Thyroid gland (tissue), 4 donors: Measurements from ENCODE around the gene AP1S1. TPM values are rescaled to one million over a fixed set of nuclear protein-coding genes. Genes with fewer than 3 reads are reported as not detected.

Experiments used
- DNase-seq, 2 donors: peaks; one replicate each; pipeline ENCODE4 v3.0.0-alpha.2; 2019
- H3K27ac ChIP-seq, 3 donors: fragments of 200-600 bp; sonication (generic); 1 replicate in 2 of 3; 2 replicates in 1 of 3; pipeline ENCODE4 v1.5.1; 2016 to 2019; ENCODE audit warnings: mild to moderate bottlenecking in 1 of 3, moderate library complexity in 1 of 3
- H3K27me3 ChIP-seq: fragments of 200-600 bp; sonication (generic); one replicate; pipeline ENCODE4 v1.5.1; 2019
- H3K36me3 ChIP-seq, 2 donors: fragments of 200-600 bp; sonication (generic); one replicate each; pipeline ENCODE4 v1.5.1; 2016 to 2019
- H3K4me1 ChIP-seq, 2 donors: fragments of 200-600 bp; sonication (generic); one replicate each; pipeline ENCODE4 v1.5.1; 2017 to 2019
- H3K4me3 ChIP-seq, 3 donors: fragments of 200-600 bp; sonication (generic); replicated peaks in 1 of 3; 1 replicate in 2 of 3; 2 replicates in 1 of 3; pipeline ENCODE4 v1.5.1; 2016; ENCODE audit warnings: mild to moderate bottlenecking in 1 of 3
- H3K9me3 ChIP-seq: fragments of 200-600 bp; sonication (generic); one replicate; pipeline ENCODE4 v1.5.1; 2017
- POLR2A ChIP-seq, 2 donors: fragments of 450-650 bp; IDR thresholded peaks; one replicate each; pipeline ENCODE4 v1.6.1; 2017; ENCODE audit warnings: antibody characterized with exemption in 2 of 2, mild to moderate bottlenecking in 2 of 2, moderate library complexity in 1 of 2
- WGBS, 2 donors: methylation state at CpG; one replicate each; pipeline ENCODE4 v1.1.5; 2017; 5-methylcytosine and 5-hydroxymethylcytosine counted together
- intact Hi-C: fragments of 100-400 bp; cut with DNase I; formaldehyde crosslinking; loops from one replicate; pipeline ENCODE4 v1.15.1; 2023
- total RNA-seq, 4 donors: library from RNA; depleted of rRNA; stranded (reverse); fragments of >200 nt; gene quantifications; one replicate each; pipeline ENCODE4 v1.2.3, GENCODE V29; 2016
- TF ChIP-seq, protein P1 (sequence below), 6 experiments: fragments of 200-600 bp in 3 of 6; fragments of 450-650 bp in 3 of 6; sonication (generic) in 3 of 6; IDR thresholded peaks; one replicate each; pipeline ENCODE4 v1.5.1; 2016 to 2019; ENCODE audit warnings: antibody characterized with exemption in 6 of 6, mild to moderate bottlenecking in 2 of 6, inconsistent platforms in 1 of 6, moderate library complexity in 1 of 6

The AP1S1 gene
- total RNA-seq, 4 donors from 2014 or later = 29.0 to 59.6 (median 41.3) TPM

DNA sequence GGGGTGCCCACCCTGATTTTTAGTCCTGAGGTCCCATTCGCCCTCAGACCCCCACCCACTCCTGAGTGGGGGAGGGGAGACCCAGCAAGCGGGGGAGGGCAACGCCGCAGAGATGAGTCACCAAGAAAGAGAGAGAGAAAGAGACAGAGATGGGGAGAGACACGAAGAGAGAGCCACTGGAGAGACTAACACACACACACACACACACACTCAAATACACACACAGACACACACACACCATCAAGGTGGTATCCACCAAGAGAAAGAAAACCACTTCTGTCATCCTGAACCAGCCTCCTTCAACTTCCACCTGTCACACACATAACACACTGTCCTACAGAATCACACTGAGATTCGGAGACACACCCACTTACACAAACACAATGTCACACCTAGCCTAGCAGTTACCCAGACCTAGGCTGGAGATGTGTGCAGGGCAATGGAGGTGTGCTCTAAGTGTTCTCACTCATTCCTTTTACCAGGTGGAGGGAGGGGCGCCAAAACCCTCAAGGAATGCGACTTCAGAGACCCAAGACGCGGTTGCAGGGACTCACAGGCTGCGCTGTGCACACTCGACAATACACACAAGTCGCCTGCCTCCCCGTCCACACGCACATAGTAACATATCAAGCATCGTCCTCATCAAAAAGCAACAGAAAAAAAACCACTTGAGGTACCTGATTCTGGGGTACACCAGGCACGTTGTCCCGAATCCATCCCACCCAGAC is 15.0 kb downstream of the AP1S1 start:
- no peaks in the 10 kb centered on the region for H3K36me3 ChIP-seq
- TF ChIP-seq, protein P1, sequence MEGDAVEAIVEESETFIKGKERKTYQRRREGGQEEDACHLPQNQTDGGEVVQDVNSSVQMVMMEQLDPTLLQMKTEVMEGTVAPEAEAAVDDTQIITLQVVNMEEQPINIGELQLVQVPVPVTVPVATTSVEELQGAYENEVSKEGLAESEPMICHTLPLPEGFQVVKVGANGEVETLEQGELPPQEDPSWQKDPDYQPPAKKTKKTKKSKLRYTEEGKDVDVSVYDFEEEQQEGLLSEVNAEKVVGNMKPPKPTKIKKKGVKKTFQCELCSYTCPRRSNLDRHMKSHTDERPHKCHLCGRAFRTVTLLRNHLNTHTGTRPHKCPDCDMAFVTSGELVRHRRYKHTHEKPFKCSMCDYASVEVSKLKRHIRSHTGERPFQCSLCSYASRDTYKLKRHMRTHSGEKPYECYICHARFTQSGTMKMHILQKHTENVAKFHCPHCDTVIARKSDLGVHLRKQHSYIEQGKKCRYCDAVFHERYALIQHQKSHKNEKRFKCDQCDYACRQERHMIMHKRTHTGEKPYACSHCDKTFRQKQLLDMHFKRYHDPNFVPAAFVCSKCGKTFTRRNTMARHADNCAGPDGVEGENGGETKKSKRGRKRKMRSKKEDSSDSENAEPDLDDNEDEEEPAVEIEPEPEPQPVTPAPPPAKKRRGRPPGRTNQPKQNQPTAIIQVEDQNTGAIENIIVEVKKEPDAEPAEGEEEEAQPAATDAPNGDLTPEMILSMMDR (IDR thresholded peaks at IDR 0.05) = no peak
- WGBS, 2 donors = 2 to 4% methylated on average over 13 to 18 of the region's 18 CpGs
- no peak overlapping the region for H3K27ac ChIP-seq
- no peak overlapping the region for H3K4me3 ChIP-seq
- no peaks in the 10 kb centered on the region for H3K9me3 ChIP-seq
- H3K4me1 ChIP-seq = peaks cover 35 to 57% of the 10 kb centered on the region in 2 donors
- no peak for DNase-seq
- intact Hi-C loops = loop anchor here (10.0 kb wide), 1 partner anchor 274 kb away; the partner anchor contains the start of gene ACHE
- peaks cover 44% of the 10 kb centered on the region for H3K27me3 ChIP-seq

DNA sequence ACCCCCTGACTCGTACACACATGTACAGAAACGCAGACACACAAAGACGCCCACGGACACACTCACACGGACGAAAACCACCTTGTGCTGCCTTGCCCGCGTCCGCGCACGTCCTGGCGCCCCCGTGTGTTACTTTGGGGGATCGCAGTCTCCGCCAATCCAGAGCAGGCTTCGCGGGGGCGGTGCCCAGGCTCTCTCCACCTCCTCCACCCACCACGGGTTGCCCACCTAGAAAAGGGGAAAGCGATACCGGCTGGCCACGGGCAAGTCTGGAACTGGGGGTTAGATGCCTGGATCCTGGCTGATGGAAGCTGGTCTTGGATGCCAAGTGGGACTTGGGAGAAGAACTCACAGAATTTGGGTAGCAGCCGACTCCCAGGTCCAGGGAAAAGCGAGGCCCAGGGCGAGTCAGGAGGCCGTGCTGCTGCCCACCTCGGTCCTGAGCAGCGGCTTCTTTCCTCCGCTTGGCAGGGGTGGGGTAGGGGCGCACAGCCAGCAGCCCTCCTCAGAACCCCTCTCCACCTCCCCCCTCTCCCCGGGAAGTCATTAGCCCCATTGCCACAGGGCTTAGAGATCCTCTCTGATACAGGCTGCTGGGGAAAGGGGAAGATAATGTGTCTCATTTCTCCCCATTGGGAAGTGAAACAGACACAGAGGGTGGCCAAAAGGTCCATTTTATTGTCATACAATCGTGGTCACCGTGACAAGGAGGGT is 15.7 kb downstream of the AP1S1 start:
- no peak for TF ChIP-seq POLR2A (IDR thresholded peaks at IDR 0.05)
- TF ChIP-seq, protein P1 (IDR thresholded peaks at IDR 0.05) = peak; percentile 56 to 93 (median 60)
- DNase-seq = peak; percentile 59 to 66
- Histone ChIP-seq H3K36me3 (no peaks in the 10 kb centered on the region), H3K27me3 (peaks cover 43% of the 10 kb centered on the region), H3K9me3 (no peaks in the 10 kb centered on the region), H3K27ac (no peak overlapping the region), H3K4me1 (peaks cover 30 to 50% of the 10 kb centered on the region in 2 donors), H3K4me3 (no peak overlapping the region)
- WGBS, 2 donors = 1 to 3% methylated on average over 21 to 25 of the region's 33 CpGs
- intact Hi-C loops = loop anchor here (10.0 kb wide), 1 partner anchor 275 kb away; the partner anchor contains the start of gene ACHE

DNA sequence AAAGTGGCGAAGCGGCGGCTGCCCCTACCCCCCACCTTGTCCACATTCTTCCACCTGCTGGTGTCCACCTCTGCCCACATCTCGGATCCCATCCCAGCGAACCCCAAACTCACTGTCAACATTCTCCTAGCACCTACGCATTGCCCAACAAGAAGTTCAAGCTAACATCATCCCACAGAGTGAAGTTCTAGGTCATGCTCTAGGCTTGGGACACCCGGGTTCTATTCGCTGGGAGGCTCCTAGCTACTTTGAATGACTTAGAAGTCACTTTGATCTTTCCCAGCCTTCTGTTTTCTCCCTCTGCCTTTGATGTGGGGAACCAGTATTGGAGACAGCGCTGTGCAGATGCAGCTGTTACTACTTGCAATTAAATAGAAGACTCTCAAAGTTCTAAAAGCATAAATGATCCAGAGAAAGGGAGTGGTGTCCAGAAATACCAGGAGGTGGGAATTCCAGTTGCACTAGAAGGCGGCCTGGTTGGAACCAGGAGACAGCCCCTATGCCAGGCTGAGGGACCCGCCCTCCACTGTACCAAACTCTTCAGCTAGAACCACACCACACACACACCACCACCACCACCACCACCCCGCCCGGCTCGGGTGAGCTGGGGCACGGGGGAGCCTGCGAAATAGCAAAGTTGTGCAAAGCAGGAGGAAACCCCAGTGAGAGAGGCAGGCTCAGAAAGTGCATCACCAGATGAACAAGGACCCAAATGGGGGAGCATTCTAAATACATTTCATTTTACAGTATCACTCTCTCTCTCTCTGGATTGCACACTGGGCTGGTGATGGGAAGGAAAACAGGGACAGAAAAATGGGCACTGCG is 16.6 kb downstream of the AP1S1 start:
- Histone ChIP-seq H3K4me1 (peaks cover 23 to 41% of the 10 kb centered on the region in 2 donors), H3K36me3 (no peaks in the 10 kb centered on the region), H3K4me3 (no peak overlapping the region), H3K27me3 (peaks cover 37% of the 10 kb centered on the region), H3K27ac (no peak overlapping the region), H3K9me3 (no peaks in the 10 kb centered on the region)
- DNase-seq = no peak
- intact Hi-C loops = no loop called here
- WGBS, 2 donors = 4 to 5% methylated on average over 12 to 17 of the region's 17 CpGs
- TF ChIP-seq, protein P1 (IDR thresholded peaks at IDR 0.05) = no peak
- no peak for TF ChIP-seq POLR2A (IDR thresholded peaks at IDR 0.05)

DNA sequence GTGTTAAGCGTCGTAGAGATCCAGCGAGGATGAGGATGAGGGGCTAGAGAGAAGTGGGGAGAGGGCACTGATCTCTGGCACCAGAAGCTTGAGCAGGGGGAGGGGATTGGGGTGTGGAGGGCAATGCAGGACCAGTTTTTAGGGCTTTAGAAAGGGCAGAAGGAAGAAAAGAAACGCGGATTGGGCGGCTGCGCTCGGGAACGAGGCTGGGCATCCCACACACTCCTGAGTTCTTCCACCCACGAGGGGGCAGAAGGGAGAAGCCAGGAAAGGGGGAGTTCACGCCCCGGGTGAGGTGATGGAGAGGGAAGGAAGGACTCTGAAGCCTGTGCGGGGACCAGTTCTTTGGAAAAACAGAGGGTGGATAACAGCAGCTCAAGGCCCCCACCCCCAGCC is 17.2 kb downstream of the AP1S1 start:
- intact Hi-C loops = no loop called here
- peaks cover 33% of the 10 kb centered on the region for H3K27me3 ChIP-seq
- no peaks in the 10 kb centered on the region for H3K9me3 ChIP-seq
- H3K4me3 ChIP-seq = no peak overlapping the region
- no peak for DNase-seq
- H3K27ac ChIP-seq = no peak overlapping the region
- 4% methylated on average over 12 to 13 of the region's 13 CpGs for WGBS, 2 donors
- H3K36me3 ChIP-seq = no peaks in the 10 kb centered on the region
- H3K4me1 ChIP-seq = peaks cover 22 to 40% of the 10 kb centered on the region in 2 donors
- TF ChIP-seq, protein P1 (IDR thresholded peaks at IDR 0.05) = no peak
- no peak for TF ChIP-seq POLR2A (IDR thresholded peaks at IDR 0.05)
